ENCODE results near the gene ADIPOR1. TPM values are rescaled to one million over a fixed set of nuclear protein-coding genes. Genes with fewer than 3 reads are reported as not detected.

Gene ADIPOR1
- total RNA-seq, 1 donor from 2014 or later = 48.4 TPM

- no peak for DNase-seq
- H3K27me3 Mint-ChIP-seq (ENCODE audit: unreplicated experiment) = peaks cover 4% of the 10 kb centered on the region
Measured at GRCh38 chr1:202892501-202892900, 65.6 kb downstream of the ADIPOR1 start.

More at GRCh38 chr1:202892501-202892900, 65.6 kb downstream of the ADIPOR1 start:
- Mint-ChIP-seq H3K4me1 (ENCODE audit: low read depth, unreplicated experiment) (peaks cover 10% of the 10 kb centered on the region), H3K4me3 (ENCODE audit: unreplicated experiment) (no peak overlapping the region), H3K36me3 (ENCODE audit: unreplicated experiment) (no peaks in the 10 kb centered on the region), H3K27ac (ENCODE audit: unreplicated experiment) (peak overlapping the region; percentile 38), H3K9me3 (ENCODE audit: unreplicated experiment) (peaks cover 4% of the 10 kb centered on the region)
- TF ChIP-seq CTCF (IDR thresholded peaks at IDR 0.05; ENCODE audit: partially characterized antibody, unreplicated experiment) = no peak

Other genes with a start within 250 kb of the ADIPOR1 start
- gene SYT2, start 247.9 kb downstream of the ADIPOR1 start, total RNA-seq (ENCODE audit: unreplicated experiment) = 2.6 TPM
- gene KDM5B, start 149.9 kb downstream of the ADIPOR1 start, total RNA-seq (ENCODE audit: unreplicated experiment) = 338 TPM
- 7.7 TPM for gene PCAT6, start 147.4 kb downstream of the ADIPOR1 start, total RNA-seq (ENCODE audit: unreplicated experiment)
- gene RABIF, start 69.2 kb downstream of the ADIPOR1 start, total RNA-seq (ENCODE audit: unreplicated experiment) = 16.4 TPM
- gene KLHL12, start 31.1 kb downstream of the ADIPOR1 start, total RNA-seq (ENCODE audit: unreplicated experiment) = 30.9 TPM
- 89.1 TPM for gene CYB5R1, start 8.9 kb upstream of the ADIPOR1 start, total RNA-seq (ENCODE audit: unreplicated experiment)
- gene TMEM183A, start 49.1 kb upstream of the ADIPOR1 start, total RNA-seq (ENCODE audit: unreplicated experiment) = 61.5 TPM
- gene PPFIA4, start 68.2 kb upstream of the ADIPOR1 start, total RNA-seq (ENCODE audit: unreplicated experiment) = 74.7 TPM
- not detected for gene MYOG, start 127.7 kb upstream of the ADIPOR1 start, total RNA-seq (ENCODE audit: unreplicated experiment)
- gene ADORA1, start 169.4 kb upstream of the ADIPOR1 start, total RNA-seq (ENCODE audit: unreplicated experiment) = 1.2 TPM
- not detected for gene MYBPH, start 217.5 kb upstream of the ADIPOR1 start, total RNA-seq (ENCODE audit: unreplicated experiment)
- gene CHI3L1, start 228.4 kb upstream of the ADIPOR1 start, total RNA-seq (ENCODE audit: unreplicated experiment) = not detected

Measured in glutamatergic neuron (in vitro differentiated cells).